Type B pancreatic cell (in vitro differentiated cells): Measurements from ENCODE around the gene KASH5. TPM values are rescaled to one million over a fixed set of nuclear protein-coding genes. Genes with fewer than 3 reads are reported as not detected.
A peak's percentile ranks its signal among the peaks of the same experiment; 100 is the strongest.

Source experiments
- DNase-seq: peaks from one replicate; pipeline ENCODE4 v3.0.0; 2021; ENCODE audit warnings: mixed read lengths; ENCODE audit not compliant: unreplicated experiment; ENCODE audit errors: extremely low spot score
- H3K27ac Mint-ChIP-seq: 2 replicates; pipeline ENCODE4 v1.8.0; 2021; ENCODE audit warnings: mild to moderate bottlenecking, mixed read lengths
- H3K27me3 Mint-ChIP-seq: 2 replicates; pipeline ENCODE4 v1.8.0; 2021; ENCODE audit warnings: mixed read lengths
- H3K36me3 Mint-ChIP-seq: 2 replicates; pipeline ENCODE4 v1.8.0; 2021; ENCODE audit warnings: mixed read lengths
- H3K4me1 Mint-ChIP-seq: one replicate; pipeline ENCODE4 v1.8.0; 2021; ENCODE audit warnings: mixed read lengths; ENCODE audit not compliant: unreplicated experiment
- H3K4me3 Mint-ChIP-seq: 2 replicates; pipeline ENCODE4 v1.8.0; 2021; ENCODE audit warnings: mild to moderate bottlenecking, mixed read lengths
- H3K9me3 Mint-ChIP-seq: 2 replicates; pipeline ENCODE4 v1.8.0; 2021; ENCODE audit warnings: mixed read lengths
- total RNA-seq: library from RNA; stranded (reverse); gene quantifications from 2 replicates; pipeline ENCODE4 v1.2.1, GENCODE V29; 2021; ENCODE audit warnings: low replicate concordance
- TF ChIP-seq, protein P1 (sequence below): fragments of 200-600 bp; sonication (generic); conservative IDR thresholded peaks from 2 replicates; pipeline ENCODE4 v1.5.0; 2021; ENCODE audit warnings: antibody characterized with exemption, mild to moderate bottlenecking

KASH5 gene
- total RNA-seq, 1 donor from 2014 or later, result not detected

DNA sequence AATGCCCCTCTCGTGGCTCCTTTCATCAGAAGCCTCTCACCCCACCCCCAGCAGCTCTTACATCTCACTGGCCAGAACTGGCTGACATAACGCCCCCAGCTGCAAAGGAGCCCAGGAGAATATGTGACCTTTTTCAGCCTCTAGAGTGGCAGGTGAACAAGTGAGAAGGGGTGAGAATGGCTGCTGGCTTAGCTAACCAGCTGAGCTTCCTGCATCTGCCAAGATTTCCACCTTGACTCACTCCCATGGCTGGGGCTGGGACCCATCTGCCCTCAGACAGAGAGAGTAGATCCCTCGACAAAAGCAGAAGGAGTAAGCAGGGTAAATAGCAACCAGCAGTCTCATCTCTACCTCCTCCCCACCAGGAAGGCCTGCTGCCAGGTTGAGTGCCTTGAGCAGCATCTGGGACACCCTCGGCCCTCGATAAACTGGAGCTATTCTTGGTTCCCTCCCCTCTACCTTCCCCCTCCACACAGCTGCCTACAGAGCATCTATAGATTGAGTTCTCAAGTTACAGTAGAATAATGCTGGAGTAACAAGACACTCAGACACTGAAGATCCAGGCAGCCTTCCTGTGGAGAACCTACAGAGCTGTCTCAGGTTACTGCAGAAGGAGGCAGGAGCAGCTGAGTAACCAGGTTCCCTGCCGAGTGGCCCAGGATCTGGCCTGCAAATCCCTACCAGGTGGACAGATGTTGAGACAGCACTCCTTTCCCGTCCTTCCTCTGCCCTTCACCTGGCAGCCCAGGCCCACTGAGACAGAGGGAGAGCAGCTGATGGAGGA, 15.5 kb downstream of the KASH5 start:
- H3K27ac Mint-ChIP-seq, result peak overlapping the region; percentile 66
- no peak for DNase-seq

GRCh38 chr19:49407079-49407478, 19.0 kb downstream of the KASH5 start:
- no peak for DNase-seq
- TF ChIP-seq, protein P1, sequence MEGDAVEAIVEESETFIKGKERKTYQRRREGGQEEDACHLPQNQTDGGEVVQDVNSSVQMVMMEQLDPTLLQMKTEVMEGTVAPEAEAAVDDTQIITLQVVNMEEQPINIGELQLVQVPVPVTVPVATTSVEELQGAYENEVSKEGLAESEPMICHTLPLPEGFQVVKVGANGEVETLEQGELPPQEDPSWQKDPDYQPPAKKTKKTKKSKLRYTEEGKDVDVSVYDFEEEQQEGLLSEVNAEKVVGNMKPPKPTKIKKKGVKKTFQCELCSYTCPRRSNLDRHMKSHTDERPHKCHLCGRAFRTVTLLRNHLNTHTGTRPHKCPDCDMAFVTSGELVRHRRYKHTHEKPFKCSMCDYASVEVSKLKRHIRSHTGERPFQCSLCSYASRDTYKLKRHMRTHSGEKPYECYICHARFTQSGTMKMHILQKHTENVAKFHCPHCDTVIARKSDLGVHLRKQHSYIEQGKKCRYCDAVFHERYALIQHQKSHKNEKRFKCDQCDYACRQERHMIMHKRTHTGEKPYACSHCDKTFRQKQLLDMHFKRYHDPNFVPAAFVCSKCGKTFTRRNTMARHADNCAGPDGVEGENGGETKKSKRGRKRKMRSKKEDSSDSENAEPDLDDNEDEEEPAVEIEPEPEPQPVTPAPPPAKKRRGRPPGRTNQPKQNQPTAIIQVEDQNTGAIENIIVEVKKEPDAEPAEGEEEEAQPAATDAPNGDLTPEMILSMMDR, result no peak
- Mint-ChIP-seq H3K4me1 (peaks cover 23% of the 10 kb centered on the region), H3K27ac (no peak overlapping the region), H3K27me3 (peaks cover 17% of the 10 kb centered on the region), H3K9me3 (no peaks in the 10 kb centered on the region), H3K4me3 (no peak overlapping the region), H3K36me3 (no peaks in the 10 kb centered on the region)

More for the DNA sequence above, 15.5 kb downstream of the KASH5 start:
- Mint-ChIP-seq H3K36me3 (no peaks in the 10 kb centered on the region), H3K4me3 (peak overlapping the region; percentile 47), H3K4me1 (peaks cover 19% of the 10 kb centered on the region), H3K27me3 (peaks cover 6% of the 10 kb centered on the region), H3K9me3 (no peaks in the 10 kb centered on the region)
- TF ChIP-seq, protein P1, result no peak

- H3K36me3 Mint-ChIP-seq, result no peaks in the 10 kb centered on the region
- TF ChIP-seq, protein P1, result no peak
- peaks cover 28% of the 10 kb centered on the region for H3K4me1 Mint-ChIP-seq
- no peak for DNase-seq
- H3K27ac Mint-ChIP-seq, result no peak overlapping the region
- H3K27me3 Mint-ChIP-seq, result peaks cover 21% of the 10 kb centered on the region
- no peaks in the 10 kb centered on the region for H3K9me3 Mint-ChIP-seq
- no peak overlapping the region for H3K4me3 Mint-ChIP-seq
Observed at GRCh38 chr19:49407482-49408015, 19.5 kb downstream of the KASH5 start.

- TF ChIP-seq, protein P1, result no peak
- H3K9me3 Mint-ChIP-seq, result no peaks in the 10 kb centered on the region
- H3K27ac Mint-ChIP-seq, result no peak overlapping the region
- H3K36me3 Mint-ChIP-seq, result no peaks in the 10 kb centered on the region
- peaks cover 31% of the 10 kb centered on the region for H3K27me3 Mint-ChIP-seq
- H3K4me3 Mint-ChIP-seq, result no peak overlapping the region
- no peak for DNase-seq
- H3K4me1 Mint-ChIP-seq, result peaks cover 31% of the 10 kb centered on the region
Observed at GRCh38 chr19:49408816-49409440, 20.9 kb downstream of the KASH5 start.

- Mint-ChIP-seq H3K27ac (no peak overlapping the region), H3K36me3 (no peaks in the 10 kb centered on the region), H3K9me3 (no peaks in the 10 kb centered on the region), H3K27me3 (peaks cover 31% of the 10 kb centered on the region), H3K4me3 (no peak overlapping the region), H3K4me1 (peaks cover 30% of the 10 kb centered on the region)
- DNase-seq, result no peak
- TF ChIP-seq, protein P1, result no peak
Observed at GRCh38 chr19:49409441-49410029, 21.5 kb downstream of the KASH5 start.
